H1 (cell line): ENCODE data around the gene ADAM12.

ENCODE experiments used
- CEBPB ChIP-seq: IDR thresholded peaks from 2 replicates; pipeline ENCODE4 v1.6.1; 2012; ENCODE audit warnings: low read depth, low read length
- EZH2 ChIP-seq: fragments of 200-600 bp; sonication (generic); IDR thresholded peaks from 2 replicates; pipeline ENCODE4 v1.7.1; 2012; ENCODE audit warnings: low read depth, mild to moderate bottlenecking, moderate library complexity, low read length, inconsistent platforms; ENCODE audit not compliant: severe bottlenecking
- POLR2AphosphoS5 ChIP-seq: IDR thresholded peaks from 2 replicates; pipeline ENCODE4 v1.6.1; 2011; ENCODE audit warnings: low read depth, low read length
- RAD21 ChIP-seq, 2 experiments: IDR thresholded peaks in 1 of 2; conservative IDR thresholded peaks in 1 of 2; 2 replicates each; pipeline ENCODE4 v1.6.1; 2011; ENCODE audit warnings: low read depth in 2 of 2, low read length in 2 of 2, improper control_type of control experiment in 1 of 2, inconsistent platforms in 1 of 2, mild to moderate bottlenecking in 1 of 2, moderate library complexity in 1 of 2
- RFX5 ChIP-seq: IDR thresholded peaks from 2 replicates; pipeline ENCODE4 v1.6.1; 2011; ENCODE audit warnings: low read depth, low read length, improper control_type of control experiment, borderline replicate concordance
- RNF2 ChIP-seq: fragments of 200-900, 300-1000 bp; sonication (generic); IDR thresholded peaks from 2 replicates; pipeline ENCODE4 v1.7.1; 2016; ENCODE audit warnings: borderline replicate concordance, low read depth, mild to moderate bottlenecking, antibody characterized with exemption, low read length; ENCODE audit not compliant: poor library complexity, severe bottlenecking; ENCODE audit errors: missing control alignments
- SIN3A ChIP-seq, 2 experiments: IDR thresholded peaks in 1 of 2; conservative IDR thresholded peaks in 1 of 2; 2 replicates each; pipeline ENCODE4 v1.6.1; 2011 to 2012; ENCODE audit warnings: low read length in 2 of 2, improper control_type of control experiment in 1 of 2, low read depth in 1 of 2, mild to moderate bottlenecking in 1 of 2
- SP1 ChIP-seq: IDR thresholded peaks from 2 replicates; pipeline ENCODE4 v1.6.1; 2011; ENCODE audit warnings: low read depth, low read length
- SUZ12 ChIP-seq: fragments of 200-600 bp; sonication (generic); IDR thresholded peaks from 2 replicates; pipeline ENCODE4 v1.6.1; 2012; ENCODE audit warnings: mild to moderate bottlenecking, inconsistent platforms, low read length, moderate library complexity, mixed read lengths
- TCF12 ChIP-seq: IDR thresholded peaks from 2 replicates; pipeline ENCODE4 v1.6.1; 2011; ENCODE audit warnings: low read depth, mild to moderate bottlenecking, low read length
- ZNF274 ChIP-seq: IDR thresholded peaks from 2 replicates; pipeline ENCODE4 v1.7.0; 2012; ENCODE audit warnings: low read length, borderline replicate concordance; ENCODE audit errors: extremely low read depth
- TF ChIP-seq, protein P1 (sequence below), 3 experiments: IDR thresholded peaks; 1 replicate in 2 of 3; 2 replicates in 1 of 3; pipeline versions ENCODE4 v1.5.1 to v1.6.1; 2011; ENCODE audit warnings: low read length in 3 of 3, mild to moderate bottlenecking in 3 of 3, inconsistent platforms in 2 of 3, low read depth in 1 of 3, moderate library complexity in 1 of 3; ENCODE audit not compliant: insufficient read depth in 1 of 3; ENCODE audit errors: control extremely low read depth in 1 of 3

DNA sequence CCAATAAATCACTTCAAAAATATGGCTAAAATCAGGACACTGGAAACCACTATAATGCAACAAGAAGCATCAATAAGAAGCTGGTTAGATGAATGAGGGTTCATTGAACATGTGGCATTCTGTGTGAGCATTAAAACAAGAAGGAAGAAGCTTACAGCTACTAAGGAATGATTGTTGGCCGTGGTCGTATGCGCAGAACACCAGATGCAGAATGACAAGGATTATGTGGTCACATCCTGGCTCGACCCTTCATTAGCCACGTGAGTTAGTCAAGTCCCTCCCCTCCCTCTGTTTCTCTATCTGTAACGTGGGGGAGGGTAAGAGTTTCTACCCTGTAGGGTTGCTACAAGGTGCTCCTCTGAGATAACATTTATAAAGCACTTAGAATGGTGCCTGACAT is 174.3 kb downstream of the ADAM12 start:
- TF ChIP-seq, protein P1, sequence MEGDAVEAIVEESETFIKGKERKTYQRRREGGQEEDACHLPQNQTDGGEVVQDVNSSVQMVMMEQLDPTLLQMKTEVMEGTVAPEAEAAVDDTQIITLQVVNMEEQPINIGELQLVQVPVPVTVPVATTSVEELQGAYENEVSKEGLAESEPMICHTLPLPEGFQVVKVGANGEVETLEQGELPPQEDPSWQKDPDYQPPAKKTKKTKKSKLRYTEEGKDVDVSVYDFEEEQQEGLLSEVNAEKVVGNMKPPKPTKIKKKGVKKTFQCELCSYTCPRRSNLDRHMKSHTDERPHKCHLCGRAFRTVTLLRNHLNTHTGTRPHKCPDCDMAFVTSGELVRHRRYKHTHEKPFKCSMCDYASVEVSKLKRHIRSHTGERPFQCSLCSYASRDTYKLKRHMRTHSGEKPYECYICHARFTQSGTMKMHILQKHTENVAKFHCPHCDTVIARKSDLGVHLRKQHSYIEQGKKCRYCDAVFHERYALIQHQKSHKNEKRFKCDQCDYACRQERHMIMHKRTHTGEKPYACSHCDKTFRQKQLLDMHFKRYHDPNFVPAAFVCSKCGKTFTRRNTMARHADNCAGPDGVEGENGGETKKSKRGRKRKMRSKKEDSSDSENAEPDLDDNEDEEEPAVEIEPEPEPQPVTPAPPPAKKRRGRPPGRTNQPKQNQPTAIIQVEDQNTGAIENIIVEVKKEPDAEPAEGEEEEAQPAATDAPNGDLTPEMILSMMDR (IDR thresholded peaks at IDR 0.05; ENCODE audit: control extremely low read depth in 1 of 3, insufficient read depth in 1 of 3, low read depth in 1 of 3, low read length in 3 of 3): no peak
- no peak for TF ChIP-seq TCF12
- TF ChIP-seq SIN3A (conservative IDR thresholded peaks at IDR 0.05 in 1 of 2, IDR thresholded peaks at IDR 0.05 in 1 of 2; ENCODE audit: low read depth in 1 of 2, low read length in 2 of 2): no peak
- no peak for TF ChIP-seq EZH2
- no peak for TF ChIP-seq ZNF274
- no peak for TF ChIP-seq SUZ12
- TF ChIP-seq RNF2: no peak
- no peak for TF ChIP-seq RAD21 (IDR thresholded peaks at IDR 0.05 in 1 of 2, conservative IDR thresholded peaks at IDR 0.05 in 1 of 2; ENCODE audit: low read depth in 2 of 2, low read length in 2 of 2)
- TF ChIP-seq SP1: no peak
- TF ChIP-seq RFX5: no peak
- TF ChIP-seq POLR2AphosphoS5: no peak
- TF ChIP-seq CEBPB: no peak
